NT2/D1 (cell line): ENCODE results near the gene TMEM164.

Experiments used
- SUZ12 ChIP-seq: IDR thresholded peaks from 2 replicates; pipeline ENCODE4 v1.6.1; 2011; ENCODE audit not compliant: insufficient read length, insufficient read depth; ENCODE audit errors: extremely low read depth
- YY1 ChIP-seq: IDR thresholded peaks from 2 replicates; pipeline ENCODE4 v1.6.1; 2011; ENCODE audit not compliant: insufficient read length, insufficient read depth
- ZNF274 ChIP-seq: IDR thresholded peaks from 2 replicates; pipeline ENCODE4 v1.6.1; 2011; ENCODE audit warnings: mild to moderate bottlenecking, low read depth, low read length

DNA sequence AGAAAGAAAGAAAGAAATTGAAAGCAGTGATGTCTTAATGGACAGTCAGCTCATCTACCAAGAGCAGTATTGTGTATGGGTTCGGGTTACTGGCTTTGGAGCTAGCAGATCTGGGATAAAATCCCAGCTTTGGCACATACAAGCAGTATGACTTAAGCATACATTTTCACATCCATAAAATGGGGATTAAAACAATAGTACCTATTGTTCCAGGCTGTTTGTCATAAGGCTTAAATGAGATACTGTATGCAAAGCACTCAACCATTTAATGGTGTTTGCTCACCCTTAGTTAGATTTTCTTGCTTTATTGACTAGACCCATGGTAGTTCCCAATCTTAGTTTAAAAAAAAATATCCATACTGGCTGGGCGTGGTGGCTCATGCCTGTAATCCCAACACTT, 7.8 kb upstream of the TMEM164 start:
- TF ChIP-seq ZNF274 (no peak), YY1 (no peak), SUZ12 (no peak)
